Fibroblast of skin of left biceps (primary cell): ENCODE data around the gene EXOSC1.
"Not testable (repeated sequence)": the region's sequence is repeated elsewhere in the genome, so short reads cannot be mapped to it uniquely, and the experiment has no call there.

Experiments
- DNase-seq, 2 experiments: peaks; one replicate each; pipeline ENCODE4 v3.0.0-alpha.2; 2013; ENCODE audit warnings: low read depth in 2 of 2

EXOSC1 gene

DNA sequence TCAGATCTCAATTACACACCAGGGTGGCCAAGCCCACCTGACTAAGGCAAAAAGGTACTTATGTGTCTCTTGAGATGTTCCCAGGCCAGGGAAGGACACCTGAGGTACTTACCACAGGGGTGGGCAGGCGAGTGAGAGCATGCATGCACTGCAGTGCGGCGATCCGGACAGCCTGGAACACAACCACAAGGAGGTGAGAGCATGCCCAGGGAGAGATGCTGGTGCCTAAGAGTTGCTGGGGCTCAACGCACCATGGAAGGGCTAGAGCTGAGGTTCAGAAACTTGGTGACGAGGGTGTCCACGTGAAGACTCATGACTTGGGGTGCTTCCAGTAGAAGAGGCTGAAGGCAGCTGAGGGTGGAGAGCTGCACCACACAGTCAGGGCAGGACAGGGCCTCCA is 13.3 kb upstream of the EXOSC1 start:
- no peak for DNase-seq

DNA sequence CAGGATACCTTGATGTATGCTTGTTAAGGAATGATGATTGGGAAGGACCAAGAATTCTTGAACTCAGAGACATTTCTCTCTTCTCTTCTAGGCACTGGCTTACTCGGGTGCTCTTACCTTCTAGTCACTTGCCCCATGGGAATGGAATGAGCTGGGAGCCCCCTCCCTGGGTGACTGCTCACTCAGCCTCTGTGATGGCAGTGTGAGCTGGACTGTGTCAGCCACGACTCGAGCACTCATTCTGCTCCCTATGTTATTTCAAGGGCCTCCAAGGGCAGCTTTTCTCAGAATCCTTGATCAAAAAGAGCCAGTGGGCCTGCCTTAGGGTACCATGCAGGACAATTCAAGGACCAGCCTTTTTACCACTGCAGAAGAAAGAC is 10.9 kb upstream of the EXOSC1 start:
- DNase-seq, result no peak

DNA sequence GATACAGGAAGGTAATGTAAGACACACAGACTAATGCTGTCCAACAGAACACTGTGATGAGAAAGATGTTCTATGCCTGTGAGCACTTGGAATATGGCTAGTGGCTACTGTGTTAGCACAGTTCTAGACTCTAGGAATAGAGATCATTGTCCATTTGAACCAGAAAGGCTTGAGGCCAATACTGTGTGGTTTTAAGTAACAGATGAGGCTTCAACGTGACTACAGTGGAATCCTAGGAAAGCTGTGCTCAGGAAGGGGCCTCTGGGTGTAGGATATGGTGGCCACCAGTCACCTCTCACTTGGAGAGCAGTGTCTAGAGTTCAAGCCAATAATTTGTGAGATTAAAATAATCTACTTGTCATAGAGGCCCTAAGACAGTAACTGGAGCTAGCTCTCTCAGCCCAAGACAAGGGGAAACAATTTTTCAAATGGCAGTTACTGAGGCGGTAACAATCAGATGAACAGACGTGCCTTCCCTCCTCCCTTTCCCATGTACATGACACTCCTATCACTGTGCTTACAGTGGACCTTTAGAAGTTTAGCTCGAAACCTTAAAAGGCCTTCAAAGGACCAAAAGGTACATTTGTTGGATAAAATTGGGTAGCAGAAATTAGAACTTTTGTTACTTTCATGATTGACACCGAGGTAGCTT is 10.4 kb upstream of the EXOSC1 start:
- DNase-seq, result no peak

DNA sequence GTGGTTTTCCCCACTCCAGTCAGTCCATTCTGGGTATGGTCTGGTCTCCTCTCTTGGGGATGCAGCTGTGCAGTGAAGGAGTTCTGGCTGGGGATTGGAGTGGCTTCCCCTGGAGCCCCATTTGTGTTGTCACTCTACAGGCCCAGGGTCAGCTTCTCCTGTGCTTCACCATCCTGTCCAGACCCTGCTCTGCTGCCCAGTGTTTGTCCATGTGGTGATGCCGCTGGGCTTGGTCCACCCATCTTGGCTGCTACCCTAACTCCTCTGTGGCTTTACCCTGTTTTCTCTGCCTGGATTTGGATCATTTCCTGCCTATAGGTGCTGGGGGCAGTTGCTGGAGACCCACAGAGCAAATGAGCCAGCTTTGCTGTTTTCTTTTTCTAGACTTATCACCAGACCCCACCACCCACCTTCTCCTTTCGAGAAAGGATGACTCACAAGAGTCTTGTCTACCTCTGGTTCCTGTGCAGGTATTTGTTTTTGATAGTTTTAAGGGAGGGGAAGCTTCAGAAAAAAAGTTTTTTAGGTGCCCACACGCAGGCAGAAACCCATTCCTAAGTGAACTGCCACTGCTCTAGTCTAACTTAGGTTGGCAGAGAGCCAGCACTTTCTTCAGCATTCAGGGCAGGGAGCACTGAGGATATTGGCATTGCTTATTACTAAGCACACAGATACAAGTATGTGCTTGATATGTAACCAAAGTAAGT is 8.7 kb upstream of the EXOSC1 start:
- no peak for DNase-seq

DNA sequence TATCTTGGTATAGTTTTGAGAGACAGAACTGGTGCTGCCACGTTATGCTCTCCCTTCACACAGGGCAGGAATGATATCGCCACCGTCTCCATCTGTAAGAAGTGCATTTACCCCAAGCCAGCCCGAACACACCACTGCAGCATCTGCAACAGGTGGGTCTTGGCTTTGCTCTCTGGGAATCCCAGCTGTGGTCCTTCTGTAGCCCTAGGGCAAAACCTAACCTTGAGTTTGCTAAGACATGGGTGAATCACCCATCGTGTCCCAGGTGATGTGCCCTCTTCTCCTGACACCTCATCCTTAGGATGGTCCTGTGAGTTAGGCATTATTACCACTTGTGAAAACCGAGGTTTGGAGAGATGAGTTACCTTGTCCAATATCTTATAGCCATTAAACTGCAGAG is 6.5 kb upstream of the EXOSC1 start:
- DNase-seq, result no peak

DNA sequence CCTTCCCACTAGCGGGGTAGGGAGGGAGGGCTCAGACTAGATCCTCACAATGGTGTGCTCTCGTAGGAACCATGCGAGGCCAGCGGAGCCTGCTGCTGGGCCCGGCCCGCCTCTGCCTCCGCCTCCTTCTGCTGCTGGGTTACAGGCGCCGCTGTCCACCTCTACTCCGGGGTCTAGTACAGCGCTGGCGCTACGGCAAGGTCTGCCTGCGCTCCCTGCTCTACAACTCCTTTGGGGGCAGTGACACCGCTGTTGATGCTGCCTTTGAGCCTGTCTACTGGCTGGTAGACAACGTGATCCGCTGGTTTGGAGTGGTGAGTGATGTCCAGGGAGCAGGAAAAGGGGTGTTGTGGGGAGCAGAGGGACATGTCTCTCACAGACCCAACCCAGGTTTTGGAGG is 5.8 kb upstream of the EXOSC1 start:
- no peak for DNase-seq

DNA sequence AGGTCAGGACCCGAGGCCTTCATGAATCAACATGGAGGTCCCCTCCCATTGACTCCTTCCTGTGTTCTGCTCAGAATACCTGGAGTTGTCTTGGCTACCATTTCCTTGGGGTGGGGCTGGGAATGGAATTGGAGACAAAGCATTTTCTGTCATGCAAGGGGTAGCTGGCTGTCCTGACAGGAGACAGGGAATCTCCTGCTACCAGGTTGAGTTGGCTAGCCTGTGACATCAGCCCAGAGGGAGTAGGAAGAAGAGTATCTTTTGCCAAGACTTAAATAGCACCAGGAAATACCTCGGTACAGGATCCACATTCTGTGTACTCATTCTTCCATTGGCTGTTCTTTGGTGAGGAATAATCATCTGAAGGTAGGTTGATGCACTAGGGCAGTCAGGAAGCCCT is 5.0 kb upstream of the EXOSC1 start:
- no peak for DNase-seq

DNA sequence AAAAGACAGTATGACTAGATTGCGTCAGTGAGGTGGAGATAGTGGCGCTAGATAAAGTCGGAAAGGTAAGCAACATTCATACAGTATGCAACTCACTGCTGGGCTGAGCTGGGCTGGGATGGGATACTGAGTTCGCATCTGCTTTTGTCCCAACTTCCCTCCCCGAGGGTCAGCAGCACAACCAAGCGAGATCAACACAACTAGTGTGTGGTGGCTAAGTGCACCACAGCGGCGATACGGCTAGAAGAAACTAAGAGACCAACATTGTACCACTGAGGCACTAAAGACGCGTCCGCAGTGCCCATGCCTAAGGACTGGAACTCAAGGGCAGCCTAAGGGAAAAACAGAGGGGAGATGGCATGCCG is 467 bp downstream of the EXOSC1 start:
- no peak for DNase-seq

DNA sequence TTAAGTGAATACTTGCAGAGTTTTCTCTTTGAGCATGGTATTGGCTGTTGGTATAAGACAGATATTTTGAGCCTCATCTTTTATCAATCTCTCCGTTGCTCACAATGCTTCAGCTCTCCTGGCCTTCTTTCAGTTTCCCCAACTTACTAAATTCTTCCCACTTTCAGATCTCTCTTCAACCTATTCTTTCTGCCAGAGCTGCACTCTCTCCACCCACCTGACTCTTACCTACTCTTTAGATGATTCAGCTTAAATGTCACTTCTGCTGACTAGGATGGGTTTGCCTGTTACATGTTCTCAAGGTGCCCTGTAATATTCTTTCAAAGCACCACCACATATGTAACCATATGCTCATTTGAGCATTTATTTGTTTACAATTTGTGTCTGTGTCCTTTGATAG is 1.6 kb downstream of the EXOSC1 start:
- no peak for DNase-seq

DNA sequence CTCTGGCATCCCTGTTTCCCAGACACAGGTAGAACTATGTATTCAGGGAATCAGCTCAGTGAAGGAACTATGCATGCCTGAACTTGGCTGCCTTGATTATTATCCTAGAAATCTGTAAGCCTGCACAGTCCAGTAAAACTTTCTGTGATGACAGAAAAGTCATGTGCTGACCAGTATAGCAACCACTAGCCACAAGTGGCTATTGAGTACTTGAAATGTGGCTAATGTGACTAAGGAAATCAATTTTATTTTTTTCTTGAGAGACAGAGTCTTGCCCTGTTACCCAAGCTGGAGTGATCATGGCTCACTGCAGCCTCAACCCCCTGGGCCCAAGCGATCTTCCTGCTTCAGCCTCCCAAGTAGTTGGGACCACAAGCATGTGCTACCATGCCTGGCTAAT is 3.5 kb downstream of the EXOSC1 start:
- no peak for DNase-seq

DNA sequence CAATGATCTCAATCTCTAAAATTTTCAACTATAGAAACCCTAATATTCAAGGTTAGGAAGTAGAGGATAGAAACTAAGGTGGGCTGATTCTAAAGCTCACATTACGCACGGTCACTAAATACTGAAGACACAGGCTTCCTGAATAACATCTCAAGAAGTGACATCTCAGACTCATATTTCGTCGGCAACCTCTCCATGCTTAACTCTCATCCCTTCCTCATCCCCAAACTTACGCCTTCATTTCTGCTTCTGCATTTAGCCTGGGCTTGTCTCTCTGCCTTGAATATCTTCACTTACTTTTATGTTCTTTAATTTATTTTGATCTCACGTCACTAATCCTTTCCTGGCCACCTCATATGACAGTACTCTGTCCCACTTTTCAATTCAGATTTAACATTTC is 10.6 kb downstream of the EXOSC1 start:
- DNase-seq, result no peak

DNA sequence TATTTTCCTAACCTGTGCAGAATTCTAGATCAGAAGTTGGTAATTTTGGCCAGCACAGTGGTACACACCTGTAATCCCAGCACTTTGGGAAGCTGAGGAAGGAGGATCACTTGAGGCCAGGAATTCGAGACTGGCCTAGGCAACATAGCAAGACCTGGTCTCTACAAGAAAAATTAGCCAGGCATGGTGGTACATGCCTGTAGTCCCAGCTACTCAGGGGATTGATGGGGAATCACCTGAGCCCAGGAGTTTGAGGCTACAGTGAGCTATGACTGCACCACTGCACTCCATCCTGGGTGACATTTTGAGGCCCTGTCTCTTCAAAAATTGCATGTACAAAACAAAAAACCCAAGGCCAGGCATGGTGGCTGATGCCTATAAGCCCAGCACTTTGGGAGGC is 11.2 kb downstream of the EXOSC1 start:
- no peak for DNase-seq

DNA sequence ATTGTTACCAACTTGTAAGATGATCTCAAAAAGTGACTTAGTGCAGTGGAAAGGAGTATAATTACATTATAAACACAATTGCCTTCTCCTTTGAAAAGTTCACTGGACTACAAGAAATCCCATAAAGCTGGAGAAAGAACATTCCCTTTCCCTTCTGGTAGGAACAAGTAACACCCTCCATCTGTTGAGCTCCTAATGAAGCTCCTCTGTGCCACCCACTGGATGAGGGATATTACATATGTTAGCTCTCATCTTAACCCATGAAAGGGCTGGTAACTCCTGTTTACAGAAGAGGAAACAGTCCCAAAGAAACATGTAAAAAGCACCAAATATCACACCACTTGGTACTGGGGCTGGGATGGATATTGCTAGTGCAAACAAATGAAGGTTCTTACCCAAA is 11.8 kb downstream of the EXOSC1 start:
- no peak for DNase-seq

DNA sequence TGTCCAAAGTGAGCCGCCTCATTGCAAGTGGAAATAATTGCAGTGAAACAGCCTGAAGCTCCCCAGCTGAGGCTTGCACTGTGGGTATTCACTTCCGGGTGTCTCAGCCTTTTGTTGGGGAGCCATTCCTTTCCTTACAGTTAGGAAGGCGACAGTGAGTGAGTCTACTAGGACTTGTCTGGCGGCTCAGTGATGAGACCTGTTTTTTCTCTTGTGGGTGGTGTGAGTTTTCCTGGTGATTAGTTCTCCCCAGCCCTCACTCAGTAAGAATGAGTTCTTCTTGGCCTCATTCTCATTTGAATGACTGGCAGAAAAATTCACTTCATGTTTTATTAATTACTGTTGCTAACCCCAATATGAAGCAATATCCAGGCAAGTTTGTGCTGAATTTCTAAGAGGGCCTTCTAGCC is 17.2 kb downstream of the EXOSC1 start:
- DNase-seq, result no peak

DNA sequence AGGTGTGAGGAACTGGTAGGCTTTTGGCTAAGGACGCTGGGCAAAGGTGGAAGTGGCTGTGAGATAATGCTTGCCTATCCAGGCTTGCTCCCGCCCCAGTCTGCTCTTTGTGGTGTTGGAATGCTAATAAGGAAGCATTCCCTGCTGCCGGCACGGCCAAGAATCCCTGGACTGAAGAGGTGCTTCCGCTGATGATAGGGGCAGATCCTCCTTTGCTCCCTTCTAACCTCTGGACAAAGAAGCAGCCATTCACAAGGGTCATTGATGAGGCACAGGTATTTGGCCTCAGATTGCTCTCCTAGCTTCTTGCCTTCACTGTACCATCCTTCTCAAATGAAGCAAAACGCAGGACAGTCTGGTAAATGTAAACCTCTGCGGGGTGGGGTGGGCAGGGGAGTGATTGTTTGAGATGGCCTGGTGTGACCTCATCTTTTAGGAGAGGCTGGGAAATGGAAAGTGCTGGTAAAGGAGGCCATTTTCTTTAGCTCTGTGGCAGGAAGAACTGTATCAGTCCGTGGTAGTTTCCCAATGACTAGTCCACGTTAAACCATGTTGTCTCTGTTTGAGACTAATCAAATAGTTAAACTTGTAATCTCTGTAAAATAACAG is 18.1 kb downstream of the EXOSC1 start:
- no peak for DNase-seq

DNA sequence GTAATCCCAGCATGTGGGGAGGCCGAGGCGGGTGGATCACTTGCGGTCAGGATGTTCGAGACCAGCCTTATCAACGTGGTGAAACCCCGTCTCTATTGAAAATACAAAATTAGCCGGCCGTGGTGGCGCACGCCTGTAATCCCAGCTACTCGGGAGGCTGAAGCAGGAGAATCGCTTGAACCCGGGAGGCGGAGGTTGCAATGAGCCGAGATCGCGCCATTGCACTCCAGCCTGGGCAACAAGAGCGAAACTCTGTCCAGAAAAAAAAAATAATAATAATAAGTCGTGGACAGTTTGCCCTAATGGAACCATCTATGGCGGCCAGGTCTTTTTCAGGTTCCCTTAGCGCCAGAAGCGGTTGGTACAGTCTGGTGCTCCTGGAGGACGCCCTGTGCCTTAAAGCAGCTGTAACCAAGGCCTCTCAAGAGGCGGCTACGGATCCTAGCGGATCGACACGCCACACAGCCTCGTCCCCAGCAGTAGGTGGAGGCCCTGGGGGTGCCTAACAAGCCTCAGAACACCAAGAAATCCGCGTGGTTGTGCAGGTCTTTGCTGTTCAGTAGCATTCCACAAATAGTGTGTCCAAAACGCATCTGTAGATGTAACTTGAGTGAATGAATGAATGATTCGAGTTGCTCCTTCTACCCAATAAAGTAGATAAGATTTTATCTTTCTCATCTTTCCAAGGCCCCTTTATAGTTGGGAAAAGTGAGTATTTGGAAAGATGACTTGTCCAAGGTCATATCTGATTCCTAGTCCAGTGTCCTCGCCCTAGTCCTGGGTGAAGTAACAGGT is 18.8 kb downstream of the EXOSC1 start:
- no peak for DNase-seq

DNA sequence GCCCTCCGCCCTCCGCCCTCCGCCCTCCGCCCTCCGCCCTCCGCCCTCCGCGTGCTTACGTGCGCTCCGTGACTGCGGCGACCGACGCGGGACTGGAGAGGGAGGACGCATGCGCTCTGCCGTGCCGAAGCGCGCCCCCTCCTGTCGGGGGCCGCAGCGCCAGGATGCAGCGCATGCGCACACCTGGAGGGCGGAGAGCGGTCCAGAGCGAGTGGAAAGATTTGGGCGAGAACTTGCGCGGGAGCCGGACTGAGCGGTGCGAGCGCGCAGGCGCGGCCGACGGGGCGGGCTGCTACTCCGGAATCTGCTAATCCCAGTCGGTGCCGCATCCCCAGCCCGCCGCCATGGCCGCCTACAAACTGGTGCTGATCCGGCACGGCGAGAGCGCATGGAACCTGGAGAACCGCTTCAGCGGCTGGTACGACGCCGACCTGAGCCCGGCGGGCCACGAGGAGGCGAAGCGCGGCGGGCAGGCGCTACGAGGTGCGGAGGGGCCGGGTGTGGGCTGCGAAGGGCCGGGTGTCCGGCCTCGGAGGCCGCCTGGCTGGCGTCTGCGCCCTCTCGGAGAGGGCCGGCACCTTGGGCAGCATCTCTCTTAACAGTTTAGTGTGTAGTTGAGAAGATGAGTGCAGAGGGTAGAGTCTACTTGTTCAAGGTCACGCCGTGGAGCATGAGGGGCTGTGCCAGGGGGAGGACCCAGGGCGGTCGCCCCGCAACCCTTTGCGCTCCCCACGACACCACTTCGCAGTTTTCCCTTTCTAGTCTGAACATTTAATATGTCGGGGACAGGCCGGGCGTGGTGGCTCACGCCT is 19.6 kb downstream of the EXOSC1 start, which contains the start of gene PGAM1:
TSS of gene PGAM1 (plus strand) at position 228 of the 812 bp plus-strand sequence. CDS start at position 345, 117 bp downstream.
- DNase-seq, result peak; percentile 90 to 91

DNA sequence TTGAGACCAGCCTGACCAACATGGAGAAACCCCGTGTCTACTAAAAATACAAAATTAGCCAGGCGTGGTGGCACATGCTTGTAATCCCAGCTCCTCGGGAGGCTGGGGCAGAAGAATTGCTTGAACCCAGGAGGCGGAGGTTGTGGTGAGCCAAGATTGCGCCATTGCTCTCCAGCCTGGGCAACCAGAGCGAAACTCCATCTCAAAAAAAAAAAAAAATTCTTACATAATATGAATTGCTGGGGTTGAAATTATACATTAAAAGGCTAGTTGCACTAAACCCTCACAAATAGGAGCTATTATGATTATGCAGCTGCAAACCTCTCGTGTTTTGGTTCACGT is 22.1 kb downstream of the EXOSC1 start:
- not testable (repeated sequence) for DNase-seq

DNA sequence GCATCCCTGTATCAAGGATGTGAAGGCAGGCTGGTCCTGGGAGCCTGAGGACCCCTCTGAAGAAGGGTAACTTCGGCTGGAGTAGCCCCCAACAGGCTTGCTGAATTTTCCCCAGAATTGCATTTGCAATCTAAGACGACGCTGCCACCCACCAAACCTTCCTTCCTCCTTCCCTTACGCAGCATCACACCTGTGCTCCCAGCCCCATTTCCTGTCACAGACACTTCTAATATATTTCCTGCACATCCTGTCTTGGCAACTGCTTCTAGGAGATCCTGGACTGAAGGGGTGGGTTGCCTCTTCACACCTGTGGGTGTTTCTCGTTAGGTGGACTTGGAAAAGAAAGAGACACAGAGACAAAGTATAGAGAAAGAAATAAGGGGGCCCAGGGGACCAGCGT is 29.2 kb downstream of the EXOSC1 start:
- no peak for DNase-seq

DNA sequence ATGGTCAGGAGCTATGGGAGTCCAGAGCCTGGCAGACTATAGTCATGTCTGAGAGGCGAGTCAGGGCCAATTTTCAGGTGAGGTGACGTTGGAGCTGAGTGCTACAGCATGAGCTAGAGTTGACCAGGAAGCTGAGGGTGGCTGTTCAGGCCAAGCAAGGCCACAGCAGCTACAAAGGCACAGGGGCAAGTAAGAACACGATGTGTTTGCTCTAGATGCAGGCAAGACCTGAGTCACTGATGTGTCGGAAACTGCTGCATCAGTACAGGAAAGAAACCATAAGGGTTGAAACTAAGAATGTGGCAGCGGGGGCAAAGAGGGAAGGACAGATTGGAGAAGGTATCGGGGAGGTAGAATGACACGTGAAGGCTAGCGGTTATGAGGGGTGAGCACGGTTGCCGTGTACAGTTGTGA is 32.9 kb downstream of the EXOSC1 start:
- no peak for DNase-seq

DNA sequence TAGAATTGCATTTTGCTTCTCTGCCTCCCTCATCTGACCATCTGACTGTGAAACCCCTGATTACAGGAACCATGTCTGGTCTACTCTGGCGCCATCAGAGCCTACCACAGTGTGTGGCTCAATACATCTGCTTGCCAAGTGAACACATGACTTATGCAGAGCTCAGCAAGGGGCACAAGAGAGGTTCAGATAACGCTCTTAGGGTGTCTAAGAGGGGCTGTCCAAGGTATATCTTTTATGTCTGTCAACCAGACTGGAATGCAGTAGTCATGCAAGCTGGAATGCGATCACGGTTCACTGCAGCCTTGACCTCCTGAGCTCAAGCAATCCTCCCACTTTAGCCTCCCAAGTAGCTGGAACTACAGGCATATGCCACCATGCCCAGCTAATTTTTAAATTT is 34.4 kb downstream of the EXOSC1 start:
- DNase-seq, result no peak

DNA sequence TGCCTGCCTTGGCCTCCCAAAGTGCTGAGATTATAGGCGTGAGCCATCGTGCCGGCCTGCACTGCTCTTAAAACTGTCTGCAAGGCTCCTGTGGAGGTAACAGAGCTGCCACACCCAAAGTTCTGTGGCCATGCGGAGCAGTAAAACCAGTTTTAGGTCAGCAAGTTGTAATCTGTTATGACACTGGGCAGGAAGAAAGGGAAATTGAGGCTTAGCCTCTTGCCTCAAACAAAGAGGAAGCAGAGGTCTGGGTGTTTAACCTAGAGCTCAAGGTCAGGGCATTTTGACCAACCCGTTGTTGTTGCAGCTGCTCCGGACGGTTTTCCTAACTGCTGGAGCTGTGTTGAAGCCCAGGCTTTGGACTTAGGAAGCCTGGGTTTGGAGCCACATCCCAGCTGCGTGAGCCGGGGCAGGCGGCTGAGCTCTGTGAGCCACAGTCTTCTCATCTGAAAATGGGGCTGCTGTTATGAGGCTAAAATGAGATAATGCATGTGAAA is 37.3 kb downstream of the EXOSC1 start:
- DNase-seq, result no peak
